Tibial nerve (tissue), 4 donors: ENCODE data around the gene THOC5. TPM values are rescaled to one million over a fixed set of nuclear protein-coding genes. Genes with fewer than 3 reads are reported as not detected.
"Not testable (repeated sequence)": the region's sequence is repeated elsewhere in the genome, so short reads cannot be mapped to it uniquely, and the experiment has no call there.

Experiments used
- DNase-seq, 2 donors: peaks; one replicate each; pipeline ENCODE4 v3.0.0-alpha.2; 2019; ENCODE audit warnings: low spot score in 2 of 2
- H3K27ac ChIP-seq, 4 donors: fragments of 200-600 bp; sonication (generic) in 3 of 4; one replicate each; pipeline ENCODE4 v1.5.1; 2017 to 2019; ENCODE audit warnings: mild to moderate bottlenecking in 1 of 4
- H3K27me3 ChIP-seq, 2 donors: fragments of 200-600 bp; sonication (generic) in 1 of 2; one replicate each; pipeline versions ENCODE4 v1.5.1 to v1.6.0; 2017 to 2019
- H3K36me3 ChIP-seq, 3 donors: fragments of 200-600 bp; sonication (generic); one replicate each; pipeline ENCODE4 v1.5.1; 2018 to 2019
- H3K4me1 ChIP-seq, 4 donors: fragments of 200-600 bp; sonication (generic) in 3 of 4; one replicate each; pipeline ENCODE4 v1.5.1; 2017 to 2019
- H3K4me3 ChIP-seq, 4 donors: fragments of 200-600 bp; sonication (generic) in 3 of 4; one replicate each; pipeline ENCODE4 v1.5.1; 2017 to 2019; ENCODE audit warnings: mild to moderate bottlenecking in 1 of 4, moderate library complexity in 1 of 4
- H3K9me3 ChIP-seq, 4 donors: fragments of 200-600 bp; sonication (generic) in 3 of 4; one replicate each; pipeline ENCODE4 v1.5.1; 2017 to 2019
- CTCF ChIP-seq, 5 experiments: fragments of 200-600 bp in 3 of 5; fragments of 450-650 bp in 2 of 5; sonication (generic) in 3 of 5; IDR thresholded peaks; one replicate each; pipeline ENCODE4 v1.5.1; 2016 to 2019; ENCODE audit warnings: antibody characterized with exemption in 5 of 5, mild to moderate bottlenecking in 3 of 5, moderate library complexity in 2 of 5
- EP300 ChIP-seq, 2 donors: sonication (generic); formaldehyde crosslinking; IDR thresholded peaks; one replicate each; pipeline ENCODE4 v1.6.1; 2017; ENCODE audit warnings: antibody characterized with exemption in 2 of 2, mild to moderate bottlenecking in 1 of 2
- POLR2A ChIP-seq, 2 donors: fragments of 450-650 bp; IDR thresholded peaks; one replicate each; pipeline ENCODE4 v1.6.1; 2017; ENCODE audit warnings: antibody characterized with exemption in 2 of 2, mild to moderate bottlenecking in 2 of 2, moderate library complexity in 2 of 2
- WGBS, 2 donors: methylation state at CpG; one replicate each; pipeline ENCODE4 v1.1.5; 2018; 5-methylcytosine and 5-hydroxymethylcytosine counted together
- total RNA-seq, 4 donors: library from RNA; depleted of rRNA; stranded (reverse); fragments of >200 nt; gene quantifications; one replicate each; pipeline ENCODE4 v1.1.0, GENCODE V29; 2016

THOC5 gene
- total RNA-seq, 4 donors from 2014 or later, result 31.2 to 65.9 (median 50.3) TPM

- DNase-seq, result no peak
- Histone ChIP-seq H3K4me1 (peaks cover 0 to 29% (median 8%) of the 10 kb centered on the region in 4 donors), H3K9me3 (no peaks in the 10 kb centered on the region), H3K27ac (no peak overlapping the region), H3K4me3 (no peak overlapping the region), H3K36me3 (peaks cover 0 to 83% (median 15%) of the 10 kb centered on the region in 3 donors), H3K27me3 (no peaks in the 10 kb centered on the region)
- WGBS, 2 donors, result 91 to 92% methylated on average over 6 of the region's 6 CpGs
- no peak for TF ChIP-seq EP300 (IDR thresholded peaks at IDR 0.05)
- no peak for TF ChIP-seq CTCF (IDR thresholded peaks at IDR 0.05)
- TF ChIP-seq POLR2A (IDR thresholded peaks at IDR 0.05), result no peak
These were observed 5.5 kb upstream of the THOC5 start for GRCh38 chr22:29559030-29559429.

DNA sequence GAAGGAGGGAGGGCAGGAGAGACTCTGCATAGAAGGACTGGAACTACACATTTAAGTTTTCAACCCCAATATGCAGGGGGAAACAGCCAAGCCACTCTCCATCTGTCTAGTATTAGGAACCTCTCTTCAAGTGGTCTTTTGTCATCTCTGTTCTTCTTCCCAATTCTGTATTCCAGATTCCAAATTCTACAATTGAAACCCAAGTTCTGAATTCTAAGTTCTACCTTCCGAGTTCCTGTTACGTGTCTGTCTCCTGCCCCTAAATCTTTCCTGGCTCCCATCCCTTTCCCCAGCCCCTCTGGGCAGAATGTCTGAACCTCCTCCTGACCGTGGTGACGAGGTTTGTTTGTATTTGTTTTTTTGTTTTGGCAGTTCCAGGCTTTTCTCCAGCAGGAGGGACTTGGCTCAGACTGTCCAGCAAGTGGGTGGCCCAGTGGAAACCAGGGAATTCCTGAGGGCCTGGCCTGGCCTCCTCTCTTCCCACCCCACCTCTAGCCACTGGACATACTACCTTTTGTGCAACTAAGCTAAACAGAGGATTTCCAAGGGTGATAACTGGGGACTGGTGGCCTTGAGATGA, 1.6 kb upstream of the THOC5 start:
- H3K4me3 ChIP-seq, result no peak overlapping the region
- peak in 1 of 5 experiments; percentile 16 for TF ChIP-seq CTCF (IDR thresholded peaks at IDR 0.05)
- TF ChIP-seq POLR2A (IDR thresholded peaks at IDR 0.05), result peak in 1 of 2 donors; percentile 17
- peak; percentile 56 to 68 for TF ChIP-seq EP300 (IDR thresholded peaks at IDR 0.05)
- H3K27me3 ChIP-seq, result no peaks in the 10 kb centered on the region
- peak; percentile 25 to 50 for DNase-seq
- 25 to 38% methylated on average over 4 of the region's 4 CpGs for WGBS, 2 donors
- peaks cover 0 to 45% (median 11%) of the 10 kb centered on the region in 3 donors for H3K36me3 ChIP-seq
- peaks cover 0 to 31% (median 9%) of the 10 kb centered on the region in 4 donors for H3K4me1 ChIP-seq
- H3K9me3 ChIP-seq, result no peaks in the 10 kb centered on the region
- peak overlapping the region; percentile 68 to 89 (median 87) for H3K27ac ChIP-seq

- H3K27me3 ChIP-seq, DNase-seq, H3K27ac ChIP-seq, H3K9me3 ChIP-seq: not testable (repeated sequence)
- Histone ChIP-seq H3K4me1 (peaks cover 0 to 31% (median 9%) of the 10 kb centered on the region in 4 donors), H3K4me3 (peak overlapping the region in 1 of 4 donors; percentile 87), H3K36me3 (peaks cover 0 to 40% (median 1%) of the 10 kb centered on the region in 3 donors)
- 81 to 88% methylated on average over 3 to 19 of the region's 33 CpGs for WGBS, 2 donors
These were observed 1.2 kb downstream of the THOC5 start for GRCh38 chr22:29552357-29552756.

DNA sequence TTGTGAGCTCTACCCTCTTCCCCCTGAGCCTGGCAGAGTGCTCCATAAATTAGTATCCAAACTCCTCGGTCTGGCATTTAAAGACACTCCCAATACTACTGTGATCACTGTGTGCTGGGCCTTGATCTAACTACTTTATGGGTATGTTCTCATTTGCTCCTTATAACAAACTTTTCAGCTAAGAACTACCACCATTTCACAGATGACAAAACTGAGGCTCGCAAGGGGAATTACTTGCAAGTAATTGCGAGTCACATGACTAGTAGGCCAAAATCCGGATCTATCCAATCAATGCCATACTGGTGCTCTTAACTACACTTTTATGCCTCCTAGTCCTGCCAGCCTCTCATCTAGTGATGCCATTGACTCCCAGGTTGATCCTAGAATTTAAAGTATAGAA, 3.6 kb downstream of the THOC5 start:
- 92 to 94% methylated on average over 4 of the region's 4 CpGs for WGBS, 2 donors
- peaks cover 0 to 12% (median 9%) of the 10 kb centered on the region in 4 donors for H3K4me1 ChIP-seq
- no peaks in the 10 kb centered on the region for H3K9me3 ChIP-seq
- H3K36me3 ChIP-seq, result peaks cover 0 to 47% (median 4%) of the 10 kb centered on the region in 3 donors
- TF ChIP-seq EP300 (IDR thresholded peaks at IDR 0.05) (no peak), CTCF (IDR thresholded peaks at IDR 0.05) (no peak), POLR2A (IDR thresholded peaks at IDR 0.05) (no peak)
- no peaks in the 10 kb centered on the region for H3K27me3 ChIP-seq
- H3K27ac ChIP-seq, result no peak overlapping the region
- no peak for DNase-seq
- H3K4me3 ChIP-seq, result no peak overlapping the region

- H3K36me3 ChIP-seq, result peaks cover 0 to 94% (median 17%) of the 10 kb centered on the region in 3 donors
- H3K27me3 ChIP-seq, H3K27ac ChIP-seq, H3K4me1 ChIP-seq, H3K9me3 ChIP-seq, DNase-seq, H3K4me3 ChIP-seq: not testable (repeated sequence)
- 72 to 79% methylated on average over 8 of the region's 8 CpGs for WGBS, 2 donors
These were observed 8.5 kb downstream of the THOC5 start for GRCh38 chr22:29545045-29545444.

DNA sequence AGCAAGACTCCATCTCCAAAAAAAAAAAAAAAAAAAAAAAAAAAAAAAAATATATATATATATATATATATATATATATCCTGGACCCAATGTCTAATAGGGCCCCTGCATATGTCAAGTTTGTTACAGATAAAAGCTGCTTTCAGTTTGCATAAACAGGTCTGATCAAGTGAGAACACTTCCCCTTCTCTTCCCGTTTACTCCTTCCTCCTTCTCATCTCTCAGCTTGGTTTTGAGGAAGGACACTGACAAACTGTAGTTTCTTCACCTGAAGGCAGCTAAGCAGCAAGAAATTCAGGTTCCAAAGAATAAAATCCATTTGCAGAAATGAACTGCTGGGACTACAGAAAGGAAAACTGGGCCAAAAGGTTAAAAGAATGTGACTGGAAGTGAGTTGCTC, 11.7 kb downstream of the THOC5 start:
- Histone ChIP-seq H3K4me1 (no peaks in the 10 kb centered on the region), H3K9me3 (no peaks in the 10 kb centered on the region), H3K27ac (no peak overlapping the region), H3K4me3 (no peak overlapping the region), H3K36me3 (peaks cover 8 to 98% (median 30%) of the 10 kb centered on the region in 3 donors), H3K27me3 (no peaks in the 10 kb centered on the region)
- TF ChIP-seq POLR2A (IDR thresholded peaks at IDR 0.05) (no peak), EP300 (IDR thresholded peaks at IDR 0.05) (no peak)
- DNase-seq, result no peak
- 79 to 90% methylated on average over 1 of the region's 1 CpG for WGBS, 2 donors
